SKM-1 (cell line): ENCODE data around the gene TBPL2.

Experiments used
- DNase-seq: peaks from one replicate; lab custom pipeline; 2025; ENCODE audit not compliant: unreplicated experiment; lab: John Stamatoyannopoulos, UW

Gene TBPL2

GRCh38 chr14:55366271-55366670, 74.1 kb downstream of the TBPL2 start:
- no peak for DNase-seq
